ENCODE results near the gene CDK5.

CDK5 gene

GRCh38 chr7:151091431-151091830 is 33.7 kb upstream of the CDK5 start:
- Histone ChIP-seq H3K27ac (no peak overlapping the region), H3K4me3 (no peak overlapping the region)
- DNase-seq (ENCODE audit: low spot score): no peak
- TF ChIP-seq, protein P1, sequence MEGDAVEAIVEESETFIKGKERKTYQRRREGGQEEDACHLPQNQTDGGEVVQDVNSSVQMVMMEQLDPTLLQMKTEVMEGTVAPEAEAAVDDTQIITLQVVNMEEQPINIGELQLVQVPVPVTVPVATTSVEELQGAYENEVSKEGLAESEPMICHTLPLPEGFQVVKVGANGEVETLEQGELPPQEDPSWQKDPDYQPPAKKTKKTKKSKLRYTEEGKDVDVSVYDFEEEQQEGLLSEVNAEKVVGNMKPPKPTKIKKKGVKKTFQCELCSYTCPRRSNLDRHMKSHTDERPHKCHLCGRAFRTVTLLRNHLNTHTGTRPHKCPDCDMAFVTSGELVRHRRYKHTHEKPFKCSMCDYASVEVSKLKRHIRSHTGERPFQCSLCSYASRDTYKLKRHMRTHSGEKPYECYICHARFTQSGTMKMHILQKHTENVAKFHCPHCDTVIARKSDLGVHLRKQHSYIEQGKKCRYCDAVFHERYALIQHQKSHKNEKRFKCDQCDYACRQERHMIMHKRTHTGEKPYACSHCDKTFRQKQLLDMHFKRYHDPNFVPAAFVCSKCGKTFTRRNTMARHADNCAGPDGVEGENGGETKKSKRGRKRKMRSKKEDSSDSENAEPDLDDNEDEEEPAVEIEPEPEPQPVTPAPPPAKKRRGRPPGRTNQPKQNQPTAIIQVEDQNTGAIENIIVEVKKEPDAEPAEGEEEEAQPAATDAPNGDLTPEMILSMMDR (IDR thresholded peaks at IDR 0.05): no peak

GRCh38 chr7:151091003-151091402 is 33.3 kb upstream of the CDK5 start:
- Histone ChIP-seq H3K4me3 (no peak overlapping the region), H3K27ac (no peak overlapping the region)
- no peak for DNase-seq (ENCODE audit: low spot score)
- TF ChIP-seq, protein P1 (IDR thresholded peaks at IDR 0.05): no peak

DNA sequence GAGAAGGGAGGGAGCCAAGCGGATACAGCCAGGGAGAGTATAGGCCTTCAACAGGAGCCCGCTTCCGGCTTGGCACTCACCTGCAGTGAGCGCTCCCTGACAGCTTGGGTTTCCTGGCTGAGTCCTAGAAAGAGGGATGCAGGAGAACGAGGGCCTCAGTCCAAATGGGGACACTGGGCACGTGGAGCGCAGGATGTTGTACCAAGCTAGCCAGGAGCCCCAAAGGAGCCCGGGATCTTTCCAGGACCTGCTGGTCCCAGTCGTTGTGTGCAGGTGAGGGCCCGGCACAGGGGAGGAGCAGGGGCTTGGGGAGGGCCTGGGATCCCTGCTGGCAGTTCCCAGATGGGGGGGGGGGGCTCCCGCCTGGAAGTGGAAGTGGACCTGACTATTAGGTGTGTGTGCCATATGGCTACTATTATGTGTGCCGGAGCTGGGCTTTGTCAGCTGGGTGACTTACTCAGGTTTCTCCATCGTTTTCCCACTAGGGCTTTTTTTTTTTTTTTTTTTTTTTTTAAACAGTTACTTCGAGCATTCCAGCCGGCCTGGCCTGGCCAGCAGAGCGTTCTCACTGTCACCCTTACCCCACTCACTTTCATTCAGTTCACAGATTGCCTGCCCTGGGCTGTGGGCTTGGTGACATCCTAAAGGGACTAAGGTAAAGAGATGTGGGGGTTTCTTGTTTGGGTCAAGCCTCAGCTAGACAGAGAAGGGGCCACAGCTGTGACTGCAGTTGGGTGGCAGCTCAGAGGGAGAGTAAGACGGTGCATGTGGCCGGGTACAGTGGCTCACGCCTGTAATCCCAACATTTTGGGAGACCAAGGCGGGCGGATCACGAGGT is 32.4 kb upstream of the CDK5 start:
- H3K4me3 ChIP-seq: peak overlapping the region; percentile 97
- no peak for DNase-seq (ENCODE audit: low spot score)
- H3K27ac ChIP-seq: peak overlapping the region; percentile 75 to 92
- TF ChIP-seq, protein P1 (IDR thresholded peaks at IDR 0.05): no peak

- DNase-seq (ENCODE audit: low spot score): no peak
- Histone ChIP-seq H3K27ac (peak overlapping the region; percentile 75 to 92), H3K4me3 (peak overlapping the region; percentile 97)
- TF ChIP-seq, protein P1 (IDR thresholded peaks at IDR 0.05): no peak
These were observed 31.4 kb upstream of the CDK5 start for GRCh38 chr7:151088856-151089699.

DNA sequence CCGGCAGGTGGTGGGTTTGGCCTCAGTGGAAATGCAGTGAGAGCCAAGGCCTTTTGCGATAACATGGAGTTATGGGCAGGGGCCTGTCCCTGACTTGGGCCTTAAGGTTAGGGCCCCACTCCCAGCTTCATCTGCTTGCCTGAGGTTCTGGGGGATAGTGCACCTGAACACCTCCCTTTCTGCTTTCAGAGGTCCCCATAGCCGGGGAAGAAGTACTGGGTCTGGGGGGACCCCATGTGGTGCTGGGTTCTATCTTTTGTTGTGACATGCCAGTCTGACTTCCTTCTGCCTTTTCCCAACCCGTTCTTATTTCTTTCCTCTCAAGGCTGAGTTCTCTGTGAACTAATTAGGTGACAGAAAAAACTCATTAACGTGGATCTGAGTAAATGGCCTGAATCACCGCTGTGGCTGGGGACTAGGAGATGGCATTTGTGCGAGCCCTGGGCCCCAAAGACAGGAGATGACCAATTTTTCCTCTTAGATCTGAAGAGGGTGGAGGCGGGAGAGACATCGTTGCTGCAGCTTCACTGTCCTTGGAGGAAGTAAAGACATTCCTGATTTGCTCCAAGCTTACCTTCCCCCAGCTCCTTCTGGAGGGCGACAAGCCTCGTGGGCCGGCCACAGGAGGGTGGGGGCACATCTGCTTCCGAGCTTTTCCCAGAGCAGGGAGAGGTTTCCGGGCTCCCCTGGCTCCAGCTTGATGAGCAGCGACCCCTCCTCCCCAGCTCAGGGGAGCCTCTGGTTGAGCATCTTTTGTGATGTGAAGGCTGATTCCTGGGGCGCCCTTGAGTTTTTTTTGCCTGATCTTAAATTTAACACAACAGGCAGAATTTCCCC is 30.5 kb upstream of the CDK5 start:
- Histone ChIP-seq H3K4me3 (peak overlapping the region; percentile 97), H3K27ac (peak overlapping the region; percentile 75 to 92)
- TF ChIP-seq, protein P1 (IDR thresholded peaks at IDR 0.05): no peak
- DNase-seq (ENCODE audit: low spot score): no peak

DNA sequence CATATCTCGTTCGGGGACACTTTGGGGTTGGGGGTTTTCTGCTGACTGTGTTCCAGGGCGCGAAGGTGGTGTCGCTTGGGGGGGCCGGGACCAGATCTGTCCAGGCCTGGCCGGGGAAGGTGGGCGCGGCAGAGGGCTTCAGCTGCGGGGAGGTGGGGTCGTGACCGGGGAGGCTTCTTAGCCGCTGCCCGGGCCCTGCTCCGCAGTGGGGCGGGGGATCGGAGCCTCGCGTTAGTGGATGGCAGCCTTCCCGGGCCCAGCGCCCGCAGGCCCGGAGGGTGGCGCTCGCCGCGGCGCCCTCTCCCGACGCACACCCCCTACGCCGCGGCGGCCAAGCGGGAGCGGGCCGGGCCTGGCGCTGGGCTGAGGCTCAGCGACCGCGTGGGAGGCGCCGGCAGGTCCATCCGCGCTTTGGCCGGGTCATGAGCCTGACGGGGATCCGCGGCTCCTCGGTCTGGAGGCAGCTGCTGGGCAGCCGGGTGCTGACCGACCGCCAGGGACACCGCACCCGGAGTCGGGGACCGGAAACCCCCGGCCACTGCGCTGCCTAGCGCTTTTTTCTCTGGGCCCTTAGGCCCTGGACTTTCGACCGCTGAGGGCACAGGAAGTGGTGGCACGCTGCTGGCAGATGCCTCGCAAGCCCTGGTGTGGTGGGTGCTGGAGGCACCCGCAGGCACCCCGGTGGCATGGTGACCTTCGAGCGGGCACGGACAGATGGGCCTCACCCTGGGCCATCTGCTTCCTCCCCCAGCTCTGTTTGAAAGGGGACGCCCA is 29.7 kb upstream of the CDK5 start:
- DNase-seq (ENCODE audit: low spot score): no peak
- peak overlapping the region; percentile 75 to 92 for H3K27ac ChIP-seq
- TF ChIP-seq, protein P1 (IDR thresholded peaks at IDR 0.05): no peak
- peak overlapping the region; percentile 97 for H3K4me3 ChIP-seq

Data from coronary artery (tissue), 2 donors.